LNCaP clone FGC (cell line): ENCODE data around the gene HOGA1.

Experiments used
- DNase-seq: peaks from one replicate; pipeline ENCODE4 v3.0.0-alpha.2; 2011; ENCODE audit warnings: low read depth
- H3K4me3 ChIP-seq: 2 replicates; pipeline ENCODE4 v1.5.1; 2011; ENCODE audit warnings: mild to moderate bottlenecking, low read depth, low read length, control low read depth
- TF ChIP-seq, protein P1 (sequence below): IDR thresholded peaks from 2 replicates; pipeline ENCODE4 v1.5.1; 2012; ENCODE audit warnings: mild to moderate bottlenecking; ENCODE audit not compliant: control insufficient read depth, insufficient read depth; ENCODE audit errors: extremely low read depth

Gene HOGA1

DNA sequence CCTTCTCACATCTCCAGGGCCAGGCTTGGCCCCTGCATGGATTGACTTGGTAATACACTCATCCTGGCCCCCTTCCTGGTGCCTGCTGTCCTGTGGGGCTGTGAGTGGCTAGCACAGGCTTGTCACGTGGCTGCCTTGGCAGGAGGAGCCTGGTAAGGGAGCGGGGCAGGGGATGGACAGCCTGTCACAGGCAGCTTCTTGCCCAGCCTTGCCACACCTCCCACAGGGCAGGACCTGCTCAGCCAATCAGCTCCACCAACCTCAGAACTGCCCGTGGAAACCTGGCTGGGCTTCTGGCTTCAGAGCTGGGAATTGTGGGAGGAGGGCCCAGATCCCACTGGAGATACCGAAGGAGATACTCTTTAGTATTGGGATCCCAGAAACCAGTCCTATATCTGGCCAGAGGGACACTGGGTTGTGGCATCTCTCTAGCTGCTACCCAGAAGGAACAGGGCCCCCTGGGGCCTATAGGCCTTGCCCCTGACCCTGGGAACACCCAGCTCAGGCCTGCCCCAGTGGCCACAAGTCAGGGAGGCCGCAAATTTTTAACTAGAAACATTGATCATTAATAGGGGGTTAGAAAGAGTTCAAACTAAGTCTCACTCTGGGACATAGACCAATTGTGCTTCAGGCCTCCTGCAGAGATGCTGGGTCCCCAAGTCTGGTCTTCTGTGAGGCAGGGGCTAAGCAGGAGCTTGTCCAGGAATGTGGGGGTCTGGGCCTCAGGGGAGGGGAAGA is at the start of gene HOGA1:
Gene HOGA1, plus strand, starts transcription at position 330 of the 738 bp plus-strand sequence. Its CDS starts 315 bp downstream, at position 645.
- TF ChIP-seq, protein P1, sequence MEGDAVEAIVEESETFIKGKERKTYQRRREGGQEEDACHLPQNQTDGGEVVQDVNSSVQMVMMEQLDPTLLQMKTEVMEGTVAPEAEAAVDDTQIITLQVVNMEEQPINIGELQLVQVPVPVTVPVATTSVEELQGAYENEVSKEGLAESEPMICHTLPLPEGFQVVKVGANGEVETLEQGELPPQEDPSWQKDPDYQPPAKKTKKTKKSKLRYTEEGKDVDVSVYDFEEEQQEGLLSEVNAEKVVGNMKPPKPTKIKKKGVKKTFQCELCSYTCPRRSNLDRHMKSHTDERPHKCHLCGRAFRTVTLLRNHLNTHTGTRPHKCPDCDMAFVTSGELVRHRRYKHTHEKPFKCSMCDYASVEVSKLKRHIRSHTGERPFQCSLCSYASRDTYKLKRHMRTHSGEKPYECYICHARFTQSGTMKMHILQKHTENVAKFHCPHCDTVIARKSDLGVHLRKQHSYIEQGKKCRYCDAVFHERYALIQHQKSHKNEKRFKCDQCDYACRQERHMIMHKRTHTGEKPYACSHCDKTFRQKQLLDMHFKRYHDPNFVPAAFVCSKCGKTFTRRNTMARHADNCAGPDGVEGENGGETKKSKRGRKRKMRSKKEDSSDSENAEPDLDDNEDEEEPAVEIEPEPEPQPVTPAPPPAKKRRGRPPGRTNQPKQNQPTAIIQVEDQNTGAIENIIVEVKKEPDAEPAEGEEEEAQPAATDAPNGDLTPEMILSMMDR = no peak
- DNase-seq = peak; percentile 97
- peak within 1 kb of the TSS; percentile 55 for H3K4me3 ChIP-seq

DNA sequence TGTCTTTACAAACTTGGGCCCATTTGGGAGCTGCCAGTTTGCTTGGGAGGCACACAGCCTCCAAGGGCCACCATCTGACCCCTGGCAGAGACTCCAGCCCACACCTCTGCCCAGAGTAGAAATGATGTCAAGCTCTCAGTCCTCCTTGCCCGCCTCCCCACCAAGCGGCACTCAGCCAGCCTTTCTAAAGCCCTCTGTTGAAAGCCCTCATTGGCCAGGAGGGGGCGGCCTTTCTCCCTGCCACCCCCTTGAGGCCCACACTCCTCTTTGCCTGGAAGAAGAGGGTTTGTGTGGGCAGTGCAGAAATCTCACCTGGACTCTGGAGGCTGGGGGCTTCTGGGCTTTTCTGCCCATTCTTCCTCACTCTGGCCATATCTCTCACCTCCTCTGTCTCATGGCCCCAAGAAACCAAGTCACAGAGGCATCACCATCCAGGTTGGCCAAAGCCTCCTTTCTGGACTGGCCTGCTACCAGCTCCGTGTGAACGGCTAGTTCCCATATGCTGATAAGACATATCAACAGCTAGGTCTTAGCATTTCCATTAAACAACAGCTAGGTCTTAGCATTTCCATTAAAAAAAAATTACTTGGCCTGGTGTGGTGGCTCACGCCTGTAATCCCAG is 49.3 kb upstream of the HOGA1 start:
- no peak for DNase-seq

DNA sequence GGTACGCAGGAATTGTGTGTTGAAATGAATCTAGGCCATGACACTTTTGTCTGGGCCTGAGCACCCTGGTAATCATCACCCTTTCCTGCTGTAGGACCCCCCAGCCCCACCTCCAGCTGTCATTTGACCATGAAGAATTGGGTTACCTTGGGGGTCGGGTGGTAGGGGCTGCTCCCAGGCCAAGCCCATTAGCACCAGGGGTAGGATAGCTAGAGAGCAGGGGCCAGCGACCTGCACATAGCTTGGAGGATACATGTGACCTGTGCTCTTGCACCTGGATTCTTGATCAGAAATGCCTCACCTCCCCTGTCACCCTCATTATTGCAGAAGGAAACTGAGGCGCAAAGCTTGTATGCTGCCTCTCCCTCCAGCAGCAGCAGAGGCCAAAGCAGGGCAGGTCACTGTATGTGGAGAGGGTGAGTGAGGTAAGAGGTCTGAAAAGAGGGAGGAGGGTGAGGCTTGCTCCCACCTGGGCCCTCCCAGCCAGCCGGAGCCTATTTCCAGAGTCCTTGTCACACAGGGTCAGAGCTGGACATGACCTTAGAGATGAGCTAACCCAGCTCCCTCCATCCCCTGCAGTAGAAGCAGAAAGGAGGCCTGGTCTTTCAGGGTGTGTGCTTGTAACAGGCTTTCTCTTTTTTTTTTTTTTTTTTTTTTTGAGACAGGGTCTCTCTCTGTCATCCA is 46.9 kb upstream of the HOGA1 start:
- TF ChIP-seq, protein P1 = no peak

More for the DNA sequence above, 49.3 kb upstream of the HOGA1 start:
- no peak overlapping the region for H3K4me3 ChIP-seq
- TF ChIP-seq, protein P1 = peak; percentile 31; the same call in 1 of the 2 replicates

DNA sequence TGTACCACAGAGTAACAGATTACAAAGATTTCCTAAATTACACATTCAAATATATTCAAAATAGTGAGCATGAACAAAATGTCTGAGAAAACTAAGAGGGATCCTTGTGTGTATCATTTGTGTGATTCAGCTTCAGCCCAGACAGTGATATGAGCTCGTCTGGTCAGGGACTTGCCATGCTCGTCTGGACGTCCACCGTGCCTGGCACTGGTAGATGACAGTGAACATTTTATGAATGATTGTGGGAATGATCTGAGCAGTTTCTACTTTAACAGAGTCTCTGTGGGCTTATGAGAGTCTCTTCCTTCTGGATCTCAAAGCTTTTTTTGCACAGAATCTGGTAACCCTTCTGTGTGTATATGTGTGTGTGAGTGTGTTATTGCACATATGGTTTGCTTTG is 45.8 kb upstream of the HOGA1 start:
- TF ChIP-seq, protein P1 = no peak
- no peak for DNase-seq
- no peak overlapping the region for H3K4me3 ChIP-seq

More for the DNA sequence above, 46.9 kb upstream of the HOGA1 start:
- no peak for DNase-seq
- H3K4me3 ChIP-seq = no peak overlapping the region

DNA sequence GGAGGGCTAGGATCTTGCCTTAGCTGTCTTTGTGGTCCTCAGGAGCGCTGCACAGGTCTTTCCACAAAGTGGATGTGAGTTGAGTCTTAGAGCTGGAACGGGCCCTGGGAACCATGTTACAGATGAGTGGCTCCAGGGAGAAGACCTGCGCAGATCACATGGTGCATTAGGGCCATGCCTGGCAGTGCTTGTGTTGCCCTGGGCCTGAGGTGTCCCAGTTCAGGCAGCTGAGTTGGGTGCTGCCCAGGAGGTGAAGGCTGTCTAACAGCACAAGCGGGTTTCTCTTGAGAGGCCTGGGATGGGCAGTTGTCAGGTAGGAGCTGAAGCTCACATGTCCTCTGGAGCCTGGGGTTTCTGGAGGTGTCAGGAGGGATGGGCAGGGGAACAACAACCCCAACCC is 45.4 kb upstream of the HOGA1 start:
- peak; percentile 47 for DNase-seq
- TF ChIP-seq, protein P1 = no peak
- H3K4me3 ChIP-seq = no peak overlapping the region

DNA sequence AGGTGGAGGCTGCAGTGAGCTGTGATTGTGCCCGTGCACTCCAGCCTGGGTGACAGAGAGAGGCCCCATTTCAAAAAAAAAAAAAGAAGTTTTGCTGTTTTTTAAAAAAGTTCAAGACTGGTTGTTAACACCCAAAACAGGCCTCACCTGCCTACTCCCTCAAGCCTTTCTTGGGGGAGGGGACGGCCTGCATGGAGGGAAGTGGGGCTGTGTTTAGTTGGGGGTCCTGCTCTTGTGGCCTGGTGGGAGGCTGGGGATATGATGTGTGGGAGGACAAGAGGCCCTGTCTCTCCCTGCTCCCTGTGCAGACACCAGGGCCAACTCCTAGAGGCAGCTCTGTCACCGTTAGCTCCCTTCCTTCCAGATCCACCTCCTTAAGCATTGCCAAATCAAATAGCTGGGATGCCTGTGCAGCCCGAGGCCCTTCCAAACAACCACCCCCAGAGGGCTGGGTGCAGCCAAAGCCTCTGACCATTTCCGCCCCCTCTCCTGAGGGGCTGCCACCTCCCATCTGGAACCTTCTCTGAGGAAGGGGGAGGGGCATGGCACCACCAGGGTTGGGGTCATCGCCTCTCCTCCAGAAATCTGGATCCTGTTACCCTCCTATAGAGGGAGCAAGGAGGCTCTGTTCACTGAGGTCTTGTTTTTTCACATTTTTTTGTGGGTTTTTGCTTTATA is 44.5 kb upstream of the HOGA1 start:
- no peak for DNase-seq
- TF ChIP-seq, protein P1 = no peak

More for the DNA sequence above, 44.5 kb upstream of the HOGA1 start:
- no peak overlapping the region for H3K4me3 ChIP-seq
